ENCODE measurements around the gene LETM1. TPM values are rescaled to one million over a fixed set of nuclear protein-coding genes. Genes with fewer than 3 reads are reported as not detected.

LETM1 gene
- total RNA-seq, 2 donors from 2014 or later, result 76.2 to 139 TPM

GRCh38 chr4:1762264-1763010, 93.5 kb downstream of the LETM1 start:
- Histone ChIP-seq H3K4me1 (peaks cover 4% of the 10 kb centered on the region), H3K36me3 (no peaks in the 10 kb centered on the region), H3K9me3 (no peaks in the 10 kb centered on the region), H3K9ac (ENCODE audit: low read depth in 2 of 2, low read length in 2 of 2) (no peak overlapping the region), H3K27ac (no peak overlapping the region), H3K4me3 (no peak overlapping the region), H3K27me3 (peaks cover 36% of the 10 kb centered on the region)
- no peak for TF ChIP-seq CTCF (IDR thresholded peaks at IDR 0.05)
- intact Hi-C loops (cut with DNase I), result no loop called here
- no peak for DNase-seq

Other genes starting within 250 kb of the LETM1 start
- 1 to 10 TPM in 1 of 2 donors, under 1 TPM in 1; 0.86 to 1.5 TPM for gene FAM53A, start 171.8 kb downstream of the LETM1 start, total RNA-seq
- 10 to 100 TPM; 30.1 to 56.9 TPM for gene SLBP, start 143.8 kb downstream of the LETM1 start, total RNA-seq
- gene TMEM129, start 134.8 kb downstream of the LETM1 start, total RNA-seq, result 10 to 100 TPM; 37.9 to 53.2 TPM
- gene TACC3, start 134.6 kb downstream of the LETM1 start, total RNA-seq, result 10 to 100 TPM; 20.6 to 99.7 TPM
- 10 to 100 TPM; 32.3 to 52.9 TPM for gene FGFR3, start 62.9 kb downstream of the LETM1 start, total RNA-seq
- gene NSD2, start 15.2 kb upstream of the LETM1 start, total RNA-seq, result 100 to 1,000 TPM in 1 of 2 donors, 10 to 100 TPM in 1; 80.1 to 176 TPM
- gene NELFA, start 152.8 kb upstream of the LETM1 start, total RNA-seq, result 10 to 100 TPM; 25.7 to 41.5 TPM
- under 1 TPM; 0.11 to 0.17 TPM for gene NAT8L, start 203.2 kb upstream of the LETM1 start, total RNA-seq

All from colonic mucosa (tissue), 4 donors.